Measurements from ENCODE around the gene GJC2. TPM values are rescaled to one million over a fixed set of nuclear protein-coding genes. Genes with fewer than 3 reads are reported as not detected.
A peak's percentile ranks its signal among the peaks of the same experiment; 100 is the strongest.

Gene GJC2
- polyA plus RNA-seq, 3 donors: 0.15 TPM; not detected in 2

DNA sequence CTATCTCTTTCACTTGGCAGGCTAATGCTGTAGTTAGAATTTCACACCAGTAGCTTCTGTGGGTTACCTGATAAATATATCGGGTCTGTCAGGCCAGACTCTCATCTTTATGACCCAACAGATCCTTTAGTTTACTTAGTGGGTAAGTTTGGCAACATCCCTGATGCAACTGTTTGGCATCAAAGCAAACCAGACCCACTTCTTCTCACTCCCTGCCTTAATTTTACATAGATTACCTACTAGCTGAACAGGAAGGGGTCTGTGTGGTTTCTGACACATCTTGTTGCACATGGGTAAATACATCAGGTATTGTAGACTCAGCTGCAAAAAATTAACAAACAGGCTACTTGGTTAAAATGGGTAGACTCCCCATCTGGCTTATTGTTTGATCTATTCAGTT lies 12.8 kb upstream of the GJC2 start:
- intact Hi-C loops (cut with micrococcal nuclease): loop anchor here (10.0 kb wide), 4 partner anchors 78 to 348 kb away; partner anchors contain the start of genes TRIM11 (in 2 of the 2) and RNF187 (in 1 of the 2)
- no peaks in the 10 kb centered on the region for H3K9me3 ChIP-seq (replicated peaks in 1 of 2; ENCODE audit: control insufficient read depth in 1 of 2, insufficient read depth in 1 of 2, low read length in 2 of 2)

DNA sequence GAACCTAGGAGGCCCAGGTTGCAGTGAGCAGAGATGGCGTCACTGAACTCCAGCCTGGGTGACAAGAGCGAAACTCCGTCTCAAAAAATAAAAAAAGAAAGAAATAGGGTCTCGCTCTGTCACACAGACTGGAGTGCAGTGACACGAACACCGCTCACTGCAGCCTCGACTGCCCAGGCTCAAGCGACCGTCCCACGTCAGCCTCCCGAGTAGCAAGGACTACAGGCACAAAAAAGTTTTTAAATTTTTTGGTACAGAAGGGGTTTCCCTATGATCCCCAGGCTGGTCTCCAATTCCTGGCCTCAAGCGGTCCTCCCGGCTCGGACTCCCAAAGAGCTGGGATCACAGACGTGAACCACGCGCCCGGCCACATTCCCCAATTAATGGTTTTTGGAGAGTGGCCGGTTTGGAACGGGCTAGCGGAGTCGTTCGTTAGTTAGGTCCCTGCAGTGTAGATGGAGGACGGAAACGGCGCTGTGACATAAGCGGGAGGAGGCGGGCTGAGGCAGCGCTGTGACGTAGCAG lies 10.3 kb upstream of the GJC2 start:
- Histone ChIP-seq H3K27me3 (ENCODE audit: control insufficient read depth in 2 of 2, insufficient read depth in 2 of 2, low read length in 2 of 2) (no peaks in the 10 kb centered on the region), H3K4me1 (ENCODE audit: control insufficient read depth in 1 of 2, insufficient read depth in 2 of 2, low read length in 2 of 2) (peaks cover 32 to 45% of the 10 kb centered on the region in 2 donors), H3K27ac (ENCODE audit: low read depth in 1 of 2, low read length in 2 of 2) (peak overlapping the region; percentile 90 to 92), H3K79me2 (ENCODE audit: insufficient read depth, low read length) (peaks cover 44% of the 10 kb centered on the region), H3K9me3 (replicated peaks in 1 of 2; ENCODE audit: control insufficient read depth in 1 of 2, insufficient read depth in 1 of 2, low read length in 2 of 2) (no peaks in the 10 kb centered on the region), H3K4me3 (replicated peaks in 1 of 3; ENCODE audit: low read depth in 2 of 3, low read length in 3 of 3) (peak overlapping the region; percentile 51 to 73 (median 56)), H4K20me1 (ENCODE audit: insufficient read depth, low read length) (peaks cover 41% of the 10 kb centered on the region), H2AFZ (ENCODE audit: insufficient read depth, low read depth, low read length, poor library complexity, severe bottlenecking) (peak overlapping the region; percentile 69), H3K4me2 (replicated peaks; ENCODE audit: extremely low read depth, low read length, poor library complexity, severe bottlenecking) (peak overlapping the region; percentile 77), H3K9ac (ENCODE audit: insufficient read depth, low read length, poor library complexity, severe bottlenecking) (peak overlapping the region; percentile 96), H3K36me3 (replicated peaks in 1 of 2; ENCODE audit: control insufficient read depth in 1 of 2, insufficient read depth in 2 of 2, low read length in 2 of 2) (peaks cover 0 to 4% of the 10 kb centered on the region in 2 donors)
- intact Hi-C loops (cut with micrococcal nuclease): loop anchor here (1.0 to 10.0 kb wide), 5 partner anchors 30 to 345 kb away; partner anchors contain the start of genes TRIM11 (in 2 of the 2), MRPL55 (in 1 of the 2) and RNF187 (in 1 of the 2)
- Mint-ChIP-seq H3K27me3 (ENCODE audit: low read depth in 3 of 3) (peaks cover 1 to 6% (median 4%) of the 10 kb centered on the region in 3 donors), H3K27ac (peak overlapping the region; percentile 96 to 99 (median 99)), H3K4me1 (peaks cover 53% of the 10 kb centered on the region), H3K4me3 (peak overlapping the region; percentile 93 to 94), H3K36me3 (peaks cover 4 to 18% of the 10 kb centered on the region in 2 donors), H3K9me3 (no peaks in the 10 kb centered on the region)
- TF ChIP-seq, protein P1, sequence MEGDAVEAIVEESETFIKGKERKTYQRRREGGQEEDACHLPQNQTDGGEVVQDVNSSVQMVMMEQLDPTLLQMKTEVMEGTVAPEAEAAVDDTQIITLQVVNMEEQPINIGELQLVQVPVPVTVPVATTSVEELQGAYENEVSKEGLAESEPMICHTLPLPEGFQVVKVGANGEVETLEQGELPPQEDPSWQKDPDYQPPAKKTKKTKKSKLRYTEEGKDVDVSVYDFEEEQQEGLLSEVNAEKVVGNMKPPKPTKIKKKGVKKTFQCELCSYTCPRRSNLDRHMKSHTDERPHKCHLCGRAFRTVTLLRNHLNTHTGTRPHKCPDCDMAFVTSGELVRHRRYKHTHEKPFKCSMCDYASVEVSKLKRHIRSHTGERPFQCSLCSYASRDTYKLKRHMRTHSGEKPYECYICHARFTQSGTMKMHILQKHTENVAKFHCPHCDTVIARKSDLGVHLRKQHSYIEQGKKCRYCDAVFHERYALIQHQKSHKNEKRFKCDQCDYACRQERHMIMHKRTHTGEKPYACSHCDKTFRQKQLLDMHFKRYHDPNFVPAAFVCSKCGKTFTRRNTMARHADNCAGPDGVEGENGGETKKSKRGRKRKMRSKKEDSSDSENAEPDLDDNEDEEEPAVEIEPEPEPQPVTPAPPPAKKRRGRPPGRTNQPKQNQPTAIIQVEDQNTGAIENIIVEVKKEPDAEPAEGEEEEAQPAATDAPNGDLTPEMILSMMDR (IDR thresholded peaks at IDR 0.05): no peak
- no peak for DNase-seq
- 25% methylated on average over 27 of the region's 30 CpGs for WGBS (ENCODE audit: insufficient coverage)

More for the DNA sequence above, 12.8 kb upstream of the GJC2 start:
- no peak overlapping the region for H3K4me3 ChIP-seq (replicated peaks in 1 of 3; ENCODE audit: low read depth in 2 of 3, low read length in 3 of 3)
- peaks cover 0 to under 1% of the 10 kb centered on the region in 2 donors for H3K36me3 ChIP-seq (replicated peaks in 1 of 2; ENCODE audit: control insufficient read depth in 1 of 2, insufficient read depth in 2 of 2, low read length in 2 of 2)
- no CpG with 5 or more reads among the region's 1 CpG for WGBS (ENCODE audit: insufficient coverage)
- H3K27me3 ChIP-seq (ENCODE audit: control insufficient read depth in 2 of 2, insufficient read depth in 2 of 2, low read length in 2 of 2): no peaks in the 10 kb centered on the region
- H3K9ac ChIP-seq (ENCODE audit: insufficient read depth, low read length, poor library complexity, severe bottlenecking): no peak overlapping the region
- Mint-ChIP-seq H3K9me3 (no peaks in the 10 kb centered on the region), H3K27me3 (ENCODE audit: low read depth in 3 of 3) (peaks cover 1 to 7% (median 7%) of the 10 kb centered on the region in 3 donors), H3K27ac (no peak overlapping the region), H3K4me1 (peaks cover 33% of the 10 kb centered on the region), H3K4me3 (no peak overlapping the region), H3K36me3 (peaks cover 0 to 1% of the 10 kb centered on the region in 2 donors)
- DNase-seq: no peak
- peaks cover 18% of the 10 kb centered on the region for H3K79me2 ChIP-seq (ENCODE audit: insufficient read depth, low read length)
- H3K4me2 ChIP-seq (replicated peaks; ENCODE audit: extremely low read depth, low read length, poor library complexity, severe bottlenecking): no peak overlapping the region
- peaks cover 16% of the 10 kb centered on the region for H4K20me1 ChIP-seq (ENCODE audit: insufficient read depth, low read length)
- no peak overlapping the region for H2AFZ ChIP-seq (ENCODE audit: insufficient read depth, low read depth, low read length, poor library complexity, severe bottlenecking)
- TF ChIP-seq, protein P1 (IDR thresholded peaks at IDR 0.05): no peak
- H3K27ac ChIP-seq (ENCODE audit: low read depth in 1 of 2, low read length in 2 of 2): no peak overlapping the region
- peaks cover 28 to 38% of the 10 kb centered on the region in 2 donors for H3K4me1 ChIP-seq (ENCODE audit: control insufficient read depth in 1 of 2, insufficient read depth in 2 of 2, low read length in 2 of 2)

Data from CD14-positive monocyte (primary cell).